ENCODE measurements around the gene ELMO1. TPM values are rescaled to one million over a fixed set of nuclear protein-coding genes. Genes with fewer than 3 reads are reported as not detected.

ELMO1 gene
- total RNA-seq, 1 experiment from 2014 or later: 0.95 TPM

DNA sequence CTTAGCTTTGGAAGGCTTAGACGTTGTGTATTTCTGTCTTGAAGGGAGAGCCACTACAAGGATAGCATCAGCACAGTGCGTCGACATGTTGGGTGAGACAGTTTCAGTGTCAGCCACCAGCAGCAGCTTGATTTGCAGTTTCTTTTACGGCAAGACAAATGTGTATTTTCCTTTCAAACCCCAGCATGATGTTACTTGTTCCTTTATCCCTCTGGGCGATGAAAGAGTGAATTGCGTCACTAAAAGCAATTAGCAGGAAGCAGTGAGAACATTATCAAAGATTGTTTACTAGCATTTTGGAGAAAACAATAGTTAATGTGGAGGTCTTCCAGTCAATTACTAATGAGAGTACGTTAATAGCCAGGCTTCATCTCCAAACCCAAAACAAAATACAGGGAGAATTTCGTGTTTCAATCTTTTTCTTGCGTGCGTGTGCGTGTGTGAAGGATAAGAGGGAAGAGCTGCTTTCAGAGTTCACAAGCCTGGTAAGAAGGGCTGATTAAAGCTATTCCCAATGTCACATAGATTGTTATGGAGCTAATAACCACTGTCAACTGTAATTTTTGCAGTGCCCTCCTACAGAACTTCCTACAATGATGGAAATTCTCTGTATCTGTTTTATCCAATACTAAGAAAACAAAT lies 567.3 kb downstream of the ELMO1 start:
- in situ Hi-C loops (cut with HindIII; ENCODE audit: low sequenced_read_pairs): no loop called here
- peak; percentile 28 for DNase-seq (ENCODE audit: low spot score)

DNA sequence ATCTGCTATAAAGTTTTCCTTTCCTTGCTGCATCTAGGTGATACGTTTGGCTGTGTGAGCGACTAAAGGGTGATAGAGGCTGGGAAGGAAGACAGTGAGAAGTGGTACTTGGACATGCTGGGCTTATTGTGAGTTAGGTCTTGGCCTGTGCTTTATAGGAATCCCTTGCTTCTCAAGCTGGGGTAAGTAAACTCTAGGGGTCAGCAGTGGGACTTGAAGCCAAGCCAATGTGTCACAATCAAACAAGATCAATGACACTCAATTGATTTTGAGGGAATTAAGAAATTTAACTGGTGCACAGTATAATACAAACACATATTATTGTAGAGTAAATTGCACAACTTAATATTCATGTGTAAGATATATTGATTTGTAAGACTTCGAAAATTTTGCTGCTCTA lies 568.6 kb downstream of the ELMO1 start:
- DNase-seq (ENCODE audit: low spot score): no peak
- in situ Hi-C loops (cut with HindIII; ENCODE audit: low sequenced_read_pairs): no loop called here

DNA sequence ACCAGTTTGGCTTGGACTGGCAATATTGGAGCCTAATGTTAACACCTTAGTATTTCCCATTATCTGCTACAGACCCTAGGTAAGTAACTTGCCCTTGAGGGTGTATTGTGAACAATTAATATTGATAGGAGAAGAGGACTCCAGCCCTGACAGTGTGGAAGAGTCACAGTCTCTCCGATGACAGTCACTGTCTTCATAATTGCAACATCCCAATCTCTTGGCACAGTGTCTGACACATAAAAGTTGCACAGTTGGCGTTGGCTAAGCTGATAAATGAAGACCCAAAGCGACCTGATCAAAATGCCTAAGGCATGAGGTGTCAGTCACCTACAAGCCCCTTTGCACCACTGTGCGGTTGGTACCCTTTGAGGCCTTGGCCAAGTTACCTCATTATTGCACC lies 569.6 kb downstream of the ELMO1 start:
- DNase-seq (ENCODE audit: low spot score): no peak
- in situ Hi-C loops (cut with HindIII; ENCODE audit: low sequenced_read_pairs): no loop called here

DNA sequence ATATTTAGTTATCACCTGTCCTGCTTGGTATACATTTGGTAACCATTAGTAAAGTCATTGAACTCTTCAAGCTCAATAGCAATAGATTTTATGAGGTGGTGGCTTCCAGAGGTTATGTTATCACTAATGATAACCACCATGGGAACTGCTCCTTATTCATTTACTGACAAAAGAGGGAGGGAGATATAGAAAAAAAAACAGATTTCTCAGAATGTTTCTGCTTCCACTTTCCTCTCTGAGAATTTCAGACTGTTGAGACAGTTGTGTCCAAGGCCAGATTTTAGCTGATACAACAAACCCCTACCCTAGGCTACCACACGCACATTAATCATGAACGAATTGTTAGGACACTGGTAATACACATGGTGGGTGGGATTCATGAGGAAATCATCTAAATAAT lies 570.4 kb downstream of the ELMO1 start:
- in situ Hi-C loops (cut with HindIII; ENCODE audit: low sequenced_read_pairs): no loop called here
- no peak for DNase-seq (ENCODE audit: low spot score)

DNA sequence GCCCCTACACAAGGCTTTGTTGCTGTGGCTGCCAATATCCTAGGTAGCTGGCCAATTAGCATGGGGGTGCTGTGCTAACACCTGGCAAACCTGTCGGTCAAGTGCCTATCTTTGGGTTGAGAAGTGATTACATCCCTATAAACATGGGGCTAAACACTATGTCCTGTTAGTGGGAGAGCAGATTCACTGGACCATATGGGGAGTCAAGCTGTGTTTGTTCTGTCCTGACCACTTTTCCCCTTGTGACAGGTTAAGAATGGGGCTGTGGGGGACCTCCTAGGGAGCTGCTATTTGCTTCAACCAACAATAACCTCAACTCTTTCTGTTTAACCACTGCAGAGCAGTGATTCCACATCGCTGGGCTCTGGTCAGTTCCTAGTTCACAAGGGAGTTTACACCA lies 572.9 kb downstream of the ELMO1 start:
- in situ Hi-C loops (cut with HindIII; ENCODE audit: low sequenced_read_pairs): no loop called here
- peak; percentile 51 for DNase-seq (ENCODE audit: low spot score)

DNA sequence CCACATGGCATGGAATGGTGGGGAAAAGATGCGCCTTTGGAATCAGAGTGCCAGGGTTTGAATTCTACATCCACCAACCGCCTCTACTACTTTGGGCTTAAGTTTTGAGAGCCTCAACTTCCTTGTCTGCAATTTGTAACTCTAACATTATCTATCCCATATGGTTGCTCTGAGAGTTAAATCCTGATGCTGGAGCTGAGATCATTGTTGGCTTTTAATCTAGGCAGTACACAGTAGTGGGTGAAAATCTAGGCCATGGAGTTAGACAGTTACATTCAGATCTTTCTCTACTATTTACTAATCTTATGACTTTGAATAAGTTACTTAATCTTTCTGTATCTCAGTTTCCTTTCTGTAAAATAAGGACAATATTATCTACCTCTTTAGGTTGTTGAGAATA lies 574.6 kb downstream of the ELMO1 start:
- in situ Hi-C loops (cut with HindIII; ENCODE audit: low sequenced_read_pairs): no loop called here
- no peak for DNase-seq (ENCODE audit: low spot score)

DNA sequence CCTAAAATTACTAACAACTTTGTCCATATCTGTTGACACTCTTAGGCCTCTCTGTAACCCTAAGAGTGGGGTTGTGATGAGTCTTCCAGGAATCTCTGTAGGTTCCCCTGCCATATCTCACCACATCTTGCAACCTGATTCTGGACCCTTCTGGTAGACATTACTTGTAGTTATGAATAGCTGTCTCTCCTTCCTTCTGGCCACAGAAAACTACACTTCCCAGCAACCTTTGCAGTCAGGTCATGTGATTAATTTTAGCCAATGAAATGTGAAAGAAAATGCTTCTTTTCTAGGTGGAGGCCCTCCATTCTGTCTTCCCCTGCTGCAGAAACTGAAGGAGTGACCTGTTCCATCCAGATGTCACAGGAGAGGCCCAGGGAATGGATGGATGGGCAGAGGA lies 576.8 kb downstream of the ELMO1 start:
- DNase-seq (ENCODE audit: low spot score): peak; percentile 23
- in situ Hi-C loops (cut with HindIII; ENCODE audit: low sequenced_read_pairs): no loop called here

DNA sequence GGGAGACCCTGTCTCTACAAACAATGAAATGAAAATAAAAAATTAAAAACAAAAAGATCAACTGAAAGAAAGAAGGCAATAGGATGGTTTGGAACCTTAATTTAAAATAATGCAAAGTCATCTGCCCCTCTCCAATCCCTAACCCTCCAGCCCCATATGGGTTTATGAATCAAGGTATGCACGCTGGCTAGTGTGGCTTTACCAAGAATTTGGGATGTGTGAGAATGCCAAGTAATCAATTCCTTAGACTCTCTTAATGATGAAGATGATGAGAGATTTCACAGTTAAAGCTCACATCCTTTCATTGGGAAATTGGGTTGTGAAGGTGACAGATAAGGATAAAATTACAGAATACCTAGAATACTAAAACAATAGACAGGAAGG lies 577.3 kb downstream of the ELMO1 start:
- in situ Hi-C loops (cut with HindIII; ENCODE audit: low sequenced_read_pairs): no loop called here
- no peak for DNase-seq (ENCODE audit: low spot score)

DNA sequence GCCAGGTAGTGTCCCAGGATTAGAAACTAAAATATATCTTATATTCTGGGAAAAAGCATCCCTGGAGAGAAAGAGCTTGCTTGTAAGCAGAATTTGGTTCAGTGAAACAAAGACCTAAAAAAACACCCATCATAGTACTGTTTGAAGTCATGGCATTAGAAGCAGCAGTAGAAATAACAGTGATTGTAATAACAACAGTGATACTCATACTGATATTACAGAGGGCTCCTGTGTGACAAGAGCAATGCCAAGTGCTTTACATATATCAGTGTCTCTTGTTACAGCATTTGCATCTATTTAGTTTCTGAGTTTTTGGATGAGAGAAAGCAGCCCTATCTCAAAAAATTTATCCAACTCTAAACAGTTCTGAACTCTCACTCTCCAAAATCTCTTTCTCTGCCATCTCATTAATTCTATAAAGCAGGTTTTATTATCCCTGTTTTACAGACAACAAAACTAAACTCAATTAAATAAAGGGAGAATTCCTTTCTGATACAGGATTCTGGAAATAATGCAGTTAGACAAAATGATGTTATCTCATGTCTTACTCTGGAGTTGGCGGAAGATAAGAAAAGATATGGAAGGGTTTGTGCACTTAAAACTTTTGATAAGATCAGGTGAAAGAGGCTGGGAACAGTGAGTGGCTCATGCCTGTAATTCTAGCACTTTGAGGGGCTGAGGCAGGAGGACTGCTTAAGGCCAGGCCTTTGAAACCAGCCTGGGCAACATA lies 577.9 kb downstream of the ELMO1 start:
- DNase-seq (ENCODE audit: low spot score): no peak
- in situ Hi-C loops (cut with HindIII; ENCODE audit: low sequenced_read_pairs): no loop called here

DNA sequence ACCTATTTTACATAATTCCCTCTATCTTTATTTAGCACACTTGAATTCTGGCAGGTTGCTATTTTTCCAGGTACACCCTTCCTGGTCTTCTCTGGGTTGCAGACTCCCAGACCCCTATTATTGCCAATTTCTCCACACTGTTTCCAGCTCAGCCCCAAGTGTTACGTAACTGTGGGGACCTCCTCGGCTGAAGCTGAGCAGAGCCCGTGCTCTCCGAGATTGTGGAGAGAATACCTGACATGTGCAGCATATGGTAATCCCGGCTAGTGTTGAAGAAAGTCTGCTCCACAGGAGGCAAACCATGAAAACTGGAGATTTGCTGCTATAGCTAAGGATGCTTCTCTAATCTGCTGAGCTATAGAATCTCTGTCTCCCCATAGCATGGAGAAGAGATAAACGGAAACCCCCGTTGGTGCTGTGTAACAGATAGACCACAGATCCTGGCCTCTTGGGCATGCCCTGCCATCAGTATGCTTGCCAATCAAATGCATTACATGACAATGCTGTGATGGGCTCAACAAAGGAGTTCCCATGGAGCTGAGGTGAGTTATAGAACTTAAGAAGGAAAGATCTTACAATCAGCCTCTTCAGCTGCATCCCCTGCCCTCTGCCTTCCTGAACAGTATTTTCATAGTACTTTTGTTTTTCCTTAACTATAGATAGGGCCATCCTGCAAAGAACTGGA lies 579.8 kb downstream of the ELMO1 start:
- DNase-seq (ENCODE audit: low spot score): peak; percentile 58
- in situ Hi-C loops (cut with HindIII; ENCODE audit: low sequenced_read_pairs): no loop called here

DNA sequence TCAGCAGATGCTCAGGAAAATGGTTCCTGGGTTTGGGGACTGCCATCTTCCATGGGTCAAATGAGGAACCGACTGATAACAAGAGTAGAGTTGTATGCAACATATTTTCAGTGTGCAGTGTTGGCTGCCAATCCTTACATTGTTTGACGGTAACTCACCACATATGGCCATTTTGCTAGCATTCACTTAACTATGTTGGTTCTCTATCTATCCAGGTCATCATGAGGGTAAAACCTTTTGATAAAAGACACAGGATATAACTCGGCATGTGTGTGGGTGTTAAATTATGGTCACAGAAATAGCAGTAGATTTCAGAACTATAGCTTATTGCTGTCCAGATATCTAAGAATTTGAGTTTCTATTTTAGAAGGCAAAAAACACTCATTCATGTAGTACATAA lies 583.6 kb downstream of the ELMO1 start:
- no peak for DNase-seq (ENCODE audit: low spot score)
- in situ Hi-C loops (cut with HindIII; ENCODE audit: low sequenced_read_pairs): no loop called here

DNA sequence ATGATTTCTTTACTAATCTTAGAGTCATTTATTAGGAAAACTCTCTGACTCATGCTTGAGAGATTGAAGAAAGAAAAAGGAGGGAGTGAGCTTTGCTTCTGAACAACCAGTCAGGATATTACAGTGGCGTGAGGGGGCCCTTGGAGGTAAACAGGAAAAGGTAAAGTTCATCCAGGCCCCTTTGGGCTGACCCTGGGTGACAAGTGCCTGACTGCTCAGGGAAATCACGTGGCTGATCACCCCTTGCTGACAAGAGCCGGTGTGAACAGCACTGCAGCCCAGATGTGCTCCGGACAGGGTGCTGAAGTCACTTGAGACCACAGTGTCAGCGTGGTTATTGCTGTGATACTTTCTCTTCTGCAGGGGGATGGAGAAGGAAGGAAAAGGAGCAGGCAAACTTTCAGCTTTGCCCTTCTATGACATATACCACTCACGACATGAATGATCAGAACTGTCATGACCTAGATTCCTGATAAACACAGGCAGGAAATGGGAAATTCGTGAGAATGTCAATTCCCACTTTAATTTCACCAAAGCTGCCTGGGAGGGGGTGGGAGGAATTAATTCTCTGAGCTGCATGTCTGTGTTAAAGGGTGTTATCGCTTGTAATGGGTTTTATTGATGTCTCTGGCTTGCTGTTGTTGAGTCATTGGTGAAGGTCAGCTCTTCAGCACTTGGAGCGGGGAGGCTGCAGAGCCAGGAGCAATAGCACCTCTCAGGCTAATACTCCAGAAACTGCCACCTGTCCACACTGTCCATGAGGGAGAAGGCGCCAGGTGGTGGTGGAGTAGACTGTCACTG lies 584.6 kb downstream of the ELMO1 start:
- peak; percentile 41 for DNase-seq (ENCODE audit: low spot score)
- in situ Hi-C loops (cut with HindIII; ENCODE audit: low sequenced_read_pairs): no loop called here

DNA sequence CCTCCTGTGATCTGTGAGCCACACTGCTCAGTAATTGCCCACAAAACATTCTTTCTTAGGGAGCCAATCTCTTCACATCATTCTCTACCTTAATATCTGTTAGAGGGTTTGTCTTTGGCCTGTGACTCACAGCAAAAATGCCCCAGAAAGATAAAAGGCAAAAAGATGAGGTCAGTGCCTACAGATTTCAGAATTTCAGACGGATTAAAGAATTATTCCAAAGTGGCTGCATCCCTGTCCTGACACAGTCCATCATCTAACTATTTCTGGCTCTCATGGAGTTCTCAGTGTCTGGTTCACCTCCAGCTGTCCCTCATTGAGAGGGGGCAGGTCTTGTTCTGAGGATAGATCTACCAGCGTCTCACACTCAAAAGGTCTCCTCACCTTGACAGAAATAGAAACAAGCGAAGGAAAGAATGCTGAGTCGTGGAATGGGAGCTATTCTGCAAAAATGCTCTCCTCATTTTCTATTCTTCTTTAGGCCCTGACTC lies 585.8 kb downstream of the ELMO1 start:
- in situ Hi-C loops (cut with HindIII; ENCODE audit: low sequenced_read_pairs): no loop called here
- DNase-seq (ENCODE audit: low spot score): no peak

DNA sequence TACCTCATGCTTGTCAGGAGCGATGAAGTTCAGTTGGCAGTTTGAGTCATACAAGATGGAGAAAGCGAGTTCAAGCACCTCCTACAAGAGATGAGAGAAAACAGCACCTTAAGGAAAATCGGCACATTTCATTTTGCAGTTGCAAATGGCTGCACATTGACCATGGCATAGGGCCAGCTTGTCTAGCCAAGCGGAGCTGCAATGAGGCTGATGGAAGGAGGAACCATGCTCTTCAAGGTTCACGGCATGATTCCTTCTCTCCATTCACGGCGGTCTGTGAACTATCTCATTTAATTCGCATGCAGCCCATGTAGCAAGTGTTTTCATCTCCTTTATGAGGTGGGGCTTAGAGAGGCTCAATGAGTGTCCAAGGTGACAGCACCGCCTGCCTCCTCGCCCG lies 587.0 kb downstream of the ELMO1 start:
- DNase-seq (ENCODE audit: low spot score): peak; percentile 40
- in situ Hi-C loops (cut with HindIII; ENCODE audit: low sequenced_read_pairs): no loop called here

DNA sequence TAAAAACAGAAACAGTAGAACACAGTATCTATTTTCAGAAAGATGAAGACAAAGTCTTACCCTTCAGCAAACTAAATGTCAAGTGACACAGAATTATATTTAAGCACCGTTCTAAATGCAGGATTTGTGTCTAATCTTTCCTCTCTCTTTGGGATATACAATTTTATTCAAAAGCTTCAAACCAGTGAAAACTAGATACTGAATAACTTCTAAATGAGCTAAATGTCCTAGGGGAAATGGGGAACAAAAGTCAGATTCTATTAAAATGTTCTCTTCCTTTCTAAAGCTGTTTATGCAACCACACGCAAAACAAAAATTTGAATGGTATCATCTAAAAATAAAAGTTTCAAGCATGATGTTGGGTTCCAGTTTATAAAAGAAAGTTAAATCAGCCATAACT lies 588.0 kb downstream of the ELMO1 start:
- no peak for DNase-seq (ENCODE audit: low spot score)
- in situ Hi-C loops (cut with HindIII; ENCODE audit: low sequenced_read_pairs): no loop called here

DNA sequence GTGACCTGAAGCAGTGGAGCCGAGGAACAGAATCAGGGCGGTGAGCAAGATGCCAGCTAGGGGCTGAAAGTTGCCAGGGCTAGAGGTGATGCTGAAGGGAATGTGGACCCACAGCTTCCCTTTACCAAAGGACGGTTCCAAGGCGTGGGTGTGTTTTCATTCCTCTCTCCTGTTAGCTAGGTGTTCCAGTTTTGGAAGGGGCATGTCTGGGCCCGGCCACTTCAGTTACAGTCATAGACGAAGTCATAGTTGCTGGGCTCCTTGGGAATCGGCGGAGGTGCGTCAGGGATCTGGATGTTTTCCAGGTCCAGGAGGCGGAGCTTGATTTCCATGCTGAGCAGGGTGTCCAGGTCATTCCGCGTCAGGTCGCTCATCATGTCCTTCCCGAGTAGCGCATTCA lies 593.3 kb downstream of the ELMO1 start:
- in situ Hi-C loops (cut with HindIII; ENCODE audit: low sequenced_read_pairs): no loop called here
- no peak for DNase-seq (ENCODE audit: low spot score)

DNA sequence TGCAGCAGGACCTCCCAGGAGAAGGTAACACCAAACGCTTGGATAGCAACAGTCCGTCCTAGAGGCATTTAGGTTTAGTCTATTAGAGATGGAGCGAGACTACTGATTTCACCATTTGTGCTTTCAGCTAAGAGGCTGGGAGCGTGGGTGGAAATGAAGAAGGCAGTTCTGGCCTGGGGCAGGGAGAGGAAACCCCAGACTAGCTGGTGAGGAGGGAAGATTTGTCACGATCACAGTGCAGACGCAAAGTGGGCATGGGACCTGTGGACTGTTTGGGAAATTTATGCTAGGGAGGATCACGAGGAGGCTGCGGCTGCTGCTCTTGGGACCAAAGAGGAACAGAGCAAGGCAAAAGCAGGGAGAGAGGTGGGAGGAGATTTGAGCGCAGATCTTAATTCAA lies 594.0 kb downstream of the ELMO1 start:
- in situ Hi-C loops (cut with HindIII; ENCODE audit: low sequenced_read_pairs): no loop called here
- no peak for DNase-seq (ENCODE audit: low spot score)

DNA sequence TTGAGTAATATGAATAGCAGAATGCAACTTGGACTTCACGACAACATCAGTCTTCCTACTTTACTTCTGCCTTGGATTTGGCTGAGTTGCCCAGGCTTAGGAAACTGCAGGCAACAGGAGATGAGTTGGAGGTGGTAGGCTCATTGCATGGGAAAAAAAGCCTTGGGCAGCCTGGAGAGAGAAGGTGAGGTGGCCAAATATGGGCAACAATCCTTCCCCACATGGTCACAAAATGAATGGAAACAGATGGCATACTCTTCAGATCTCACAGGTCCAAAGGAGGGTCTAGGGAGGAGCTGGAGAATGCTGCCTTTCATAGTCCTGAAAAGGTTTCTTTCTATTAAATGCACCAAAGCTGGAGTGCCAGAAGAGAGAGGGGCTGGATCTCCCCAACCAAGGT lies 595.7 kb downstream of the ELMO1 start:
- in situ Hi-C loops (cut with HindIII; ENCODE audit: low sequenced_read_pairs): no loop called here
- DNase-seq (ENCODE audit: low spot score): peak; percentile 83

DNA sequence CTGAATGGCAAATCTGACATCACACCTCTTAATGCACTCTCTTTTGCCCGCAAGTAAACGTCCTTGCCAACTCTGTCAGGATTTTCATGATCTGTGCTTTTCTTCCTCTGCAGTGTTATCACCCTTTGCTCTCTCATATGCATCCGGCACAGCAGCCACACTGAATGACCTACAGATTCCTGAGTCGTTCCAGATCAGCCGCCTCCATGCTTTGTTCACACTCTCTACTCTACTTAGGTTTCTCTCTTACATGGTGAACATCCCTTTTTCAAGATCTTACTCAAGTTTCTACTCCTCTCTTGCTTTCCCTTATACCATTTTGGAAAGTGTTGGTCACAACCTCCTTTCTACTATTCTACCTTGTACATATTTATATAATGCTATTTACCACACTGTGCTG lies 596.6 kb downstream of the ELMO1 start:
- in situ Hi-C loops (cut with HindIII; ENCODE audit: low sequenced_read_pairs): no loop called here
- DNase-seq (ENCODE audit: low spot score): no peak

DNA sequence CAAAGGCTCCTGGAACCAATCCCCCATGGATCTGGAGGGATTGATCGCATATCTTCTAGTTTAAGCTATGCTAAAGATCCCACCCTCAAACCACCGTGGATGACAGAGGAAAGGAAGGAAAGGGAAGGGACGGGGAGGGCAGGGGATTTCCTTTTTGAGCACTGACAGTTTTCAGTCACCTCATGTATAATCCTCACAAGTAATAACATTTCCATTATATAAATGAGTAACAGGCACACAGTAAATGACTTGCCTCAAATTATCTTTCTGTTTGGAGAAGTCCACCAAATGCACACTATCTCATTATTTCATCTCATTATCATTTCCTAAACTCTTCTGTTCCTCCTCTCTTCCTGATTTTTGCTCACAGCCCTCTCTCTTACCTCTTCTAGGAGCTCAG lies 597.3 kb downstream of the ELMO1 start:
- in situ Hi-C loops (cut with HindIII; ENCODE audit: low sequenced_read_pairs): no loop called here
- DNase-seq (ENCODE audit: low spot score): no peak

Measured in G401 (cell line).